GM18508 (cell line): Measurements from ENCODE around the gene PARD3.
"Not testable (repeated sequence)": the region's sequence is repeated elsewhere in the genome, so short reads cannot be mapped to it uniquely, and the experiment has no call there.

ENCODE experiments used
- ATAC-seq: cut with Tn5 transposase; IDR thresholded peaks from one replicate; pipeline ENCODE4 v1.9.1; 2021; ENCODE audit warnings: moderate number of reproducible peaks; ENCODE audit not compliant: insufficient read depth, unreplicated experiment

The PARD3 gene

GRCh38 chr10:34298346-34298818, 516.7 kb downstream of the PARD3 start:
- ATAC-seq: no peak

- no peak for ATAC-seq
These were observed 517.4 kb downstream of the PARD3 start for GRCh38 chr10:34297541-34298345.

- no peak for ATAC-seq
These were observed 520.0 kb downstream of the PARD3 start for GRCh38 chr10:34295142-34295548.

GRCh38 chr10:34294137-34294536, 521.0 kb downstream of the PARD3 start:
- ATAC-seq: no peak

- ATAC-seq: no peak
These were observed 522.4 kb downstream of the PARD3 start for GRCh38 chr10:34292675-34293074.

- no peak for ATAC-seq
These were observed 522.9 kb downstream of the PARD3 start for GRCh38 chr10:34292194-34292565.

GRCh38 chr10:34291466-34292193, 523.5 kb downstream of the PARD3 start:
- ATAC-seq: peak; percentile 93

- ATAC-seq: no peak
These were observed 524.5 kb downstream of the PARD3 start for GRCh38 chr10:34290412-34291081.

GRCh38 chr10:34288634-34289033, 526.5 kb downstream of the PARD3 start:
- no peak for ATAC-seq

GRCh38 chr10:34286136-34286739, 528.9 kb downstream of the PARD3 start:
- no peak for ATAC-seq

GRCh38 chr10:34281661-34282582, 533.2 kb downstream of the PARD3 start:
- no peak for ATAC-seq

GRCh38 chr10:34280599-34281374, 534.3 kb downstream of the PARD3 start:
- ATAC-seq: no peak

- no peak for ATAC-seq
These were observed 539.4 kb downstream of the PARD3 start for GRCh38 chr10:34275626-34276130.

- no peak for ATAC-seq
These were observed 540.2 kb downstream of the PARD3 start for GRCh38 chr10:34274906-34275305.

GRCh38 chr10:34273340-34273739, 541.8 kb downstream of the PARD3 start:
- ATAC-seq: no peak

GRCh38 chr10:34272316-34272715, 542.8 kb downstream of the PARD3 start:
- no peak for ATAC-seq

- not testable (repeated sequence) for ATAC-seq
These were observed 546.7 kb downstream of the PARD3 start for GRCh38 chr10:34268410-34268809.

- ATAC-seq: no peak
These were observed 552.1 kb downstream of the PARD3 start for GRCh38 chr10:34262985-34263384.

GRCh38 chr10:34260904-34261303, 554.2 kb downstream of the PARD3 start:
- no peak for ATAC-seq
